GM21390 (cell line): ENCODE results near the gene COL9A3.

ENCODE experiments used
- ATAC-seq: cut with Tn5 transposase; IDR thresholded peaks from one replicate; pipeline ENCODE4 v1.9.1; 2021; ENCODE audit not compliant: unreplicated experiment

The COL9A3 gene

GRCh38 chr20:62778601-62779416 is 38.0 kb upstream of the COL9A3 start:
- ATAC-seq, result no peak

GRCh38 chr20:62779417-62779685 is 37.5 kb upstream of the COL9A3 start:
- ATAC-seq, result no peak

GRCh38 chr20:62780204-62780603 is 36.6 kb upstream of the COL9A3 start:
- no peak for ATAC-seq

GRCh38 chr20:62780696-62781095 is 36.2 kb upstream of the COL9A3 start:
- no peak for ATAC-seq

- ATAC-seq, result no peak
These were observed 34.5 kb upstream of the COL9A3 start for GRCh38 chr20:62782149-62782892.

- ATAC-seq, result no peak
These were observed 34.0 kb upstream of the COL9A3 start for GRCh38 chr20:62782893-62783278.

GRCh38 chr20:62784497-62784896 is 32.4 kb upstream of the COL9A3 start:
- no peak for ATAC-seq

GRCh38 chr20:62785393-62785792 is 31.5 kb upstream of the COL9A3 start:
- ATAC-seq, result no peak

GRCh38 chr20:62786157-62786556 is 30.7 kb upstream of the COL9A3 start:
- ATAC-seq, result no peak

- ATAC-seq, result no peak
These were observed 29.5 kb upstream of the COL9A3 start for GRCh38 chr20:62787321-62787720.

- no peak for ATAC-seq
These were observed 29.0 kb upstream of the COL9A3 start for GRCh38 chr20:62787866-62788265.

- no peak for ATAC-seq
These were observed 28.2 kb upstream of the COL9A3 start for GRCh38 chr20:62788607-62789006.

- ATAC-seq, result no peak
These were observed 26.8 kb upstream of the COL9A3 start for GRCh38 chr20:62790075-62790474.

GRCh38 chr20:62791301-62792181 is 25.3 kb upstream of the COL9A3 start:
- ATAC-seq, result no peak

GRCh38 chr20:62792182-62792939 is 24.5 kb upstream of the COL9A3 start:
- ATAC-seq, result no peak

- ATAC-seq, result no peak
These were observed 23.7 kb upstream of the COL9A3 start for GRCh38 chr20:62792940-62793756.

- ATAC-seq, result no peak
These were observed 23.2 kb upstream of the COL9A3 start for GRCh38 chr20:62793757-62794006.

- ATAC-seq, result peak; percentile 63
These were observed 22.7 kb upstream of the COL9A3 start for GRCh38 chr20:62794007-62794724.

- ATAC-seq, result no peak
These were observed 21.7 kb upstream of the COL9A3 start for GRCh38 chr20:62795023-62795761.
